Measurements from ENCODE around the gene SOS1. TPM values are rescaled to one million over a fixed set of nuclear protein-coding genes. Genes with fewer than 3 reads are reported as not detected.
"Not testable (repeated sequence)": the region's sequence is repeated elsewhere in the genome, so short reads cannot be mapped to it uniquely, and the experiment has no call there.

SOS1 gene
- total and polyA plus RNA-seq, 2 donors (not counting 1 experiment from before 2014, with no cell fraction given), result 24.9 to 27.6 TPM

DNA sequence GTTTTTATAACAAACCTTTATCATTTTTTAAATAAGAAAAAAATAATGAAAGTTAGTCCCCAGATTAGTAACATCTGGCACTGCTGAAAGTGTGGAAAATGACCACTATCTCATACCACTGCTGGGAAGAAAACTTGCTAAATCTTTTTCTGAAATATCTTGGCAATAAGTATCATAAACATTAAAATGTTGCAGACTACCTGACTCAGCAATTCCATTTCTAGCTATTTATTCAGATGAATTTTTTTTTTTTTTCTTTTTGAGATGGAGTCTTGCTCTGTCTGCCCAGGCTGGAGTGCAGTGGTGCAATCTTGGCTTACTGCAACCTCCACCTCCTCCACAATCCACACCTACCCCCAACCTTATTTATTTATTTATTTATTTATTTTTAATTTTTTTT lies 35.3 kb upstream of the SOS1 start:
- Histone ChIP-seq H4K20me1 (ENCODE audit: control insufficient read depth, extremely low read depth, insufficient read depth, low read length) (no peaks in the 10 kb centered on the region), H3K4me2 (ENCODE audit: extremely low read depth, insufficient read depth, low read length) (no peak overlapping the region), H3K4me1 (ENCODE audit: control insufficient read depth, extremely low read depth, insufficient read depth, low read length) (no peaks in the 10 kb centered on the region), H3K79me2 (ENCODE audit: control insufficient read depth, insufficient read depth, low read length) (no peaks in the 10 kb centered on the region), H2AFZ (ENCODE audit: low read length) (no peak overlapping the region), H3K36me3 (ENCODE audit: control insufficient read depth, insufficient read depth, low read length) (no peaks in the 10 kb centered on the region), H3K9ac (ENCODE audit: insufficient read depth, low read length) (no peak overlapping the region), H3K27me3 (ENCODE audit: control insufficient read depth, insufficient read depth, low read length) (no peaks in the 10 kb centered on the region), H3K4me3 (replicated peaks in 1 of 4; ENCODE audit: control extremely low read depth in 1 of 4, insufficient read depth in 1 of 4, low read depth in 3 of 4, low read length in 4 of 4) (no peak overlapping the region), H3K9me3 (ENCODE audit: control insufficient read depth, insufficient read depth, low read depth, low read length) (no peaks in the 10 kb centered on the region), H3K27ac (ENCODE audit: insufficient read depth, low read length) (no peak overlapping the region)
- TF ChIP-seq, protein P1, sequence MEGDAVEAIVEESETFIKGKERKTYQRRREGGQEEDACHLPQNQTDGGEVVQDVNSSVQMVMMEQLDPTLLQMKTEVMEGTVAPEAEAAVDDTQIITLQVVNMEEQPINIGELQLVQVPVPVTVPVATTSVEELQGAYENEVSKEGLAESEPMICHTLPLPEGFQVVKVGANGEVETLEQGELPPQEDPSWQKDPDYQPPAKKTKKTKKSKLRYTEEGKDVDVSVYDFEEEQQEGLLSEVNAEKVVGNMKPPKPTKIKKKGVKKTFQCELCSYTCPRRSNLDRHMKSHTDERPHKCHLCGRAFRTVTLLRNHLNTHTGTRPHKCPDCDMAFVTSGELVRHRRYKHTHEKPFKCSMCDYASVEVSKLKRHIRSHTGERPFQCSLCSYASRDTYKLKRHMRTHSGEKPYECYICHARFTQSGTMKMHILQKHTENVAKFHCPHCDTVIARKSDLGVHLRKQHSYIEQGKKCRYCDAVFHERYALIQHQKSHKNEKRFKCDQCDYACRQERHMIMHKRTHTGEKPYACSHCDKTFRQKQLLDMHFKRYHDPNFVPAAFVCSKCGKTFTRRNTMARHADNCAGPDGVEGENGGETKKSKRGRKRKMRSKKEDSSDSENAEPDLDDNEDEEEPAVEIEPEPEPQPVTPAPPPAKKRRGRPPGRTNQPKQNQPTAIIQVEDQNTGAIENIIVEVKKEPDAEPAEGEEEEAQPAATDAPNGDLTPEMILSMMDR (conservative IDR thresholded peaks at IDR 0.05 in 1 of 2, IDR thresholded peaks at IDR 0.05 in 1 of 2; ENCODE audit: low read depth in 1 of 2, low read length in 2 of 2), result no peak
- no peak for TF ChIP-seq EZH2 (IDR thresholded peaks at IDR 0.05; ENCODE audit: low read length, missing control alignments)
- DNase-seq (ENCODE audit: low read depth in 2 of 2), result peak in 1 of 2 donors; percentile 90

DNA sequence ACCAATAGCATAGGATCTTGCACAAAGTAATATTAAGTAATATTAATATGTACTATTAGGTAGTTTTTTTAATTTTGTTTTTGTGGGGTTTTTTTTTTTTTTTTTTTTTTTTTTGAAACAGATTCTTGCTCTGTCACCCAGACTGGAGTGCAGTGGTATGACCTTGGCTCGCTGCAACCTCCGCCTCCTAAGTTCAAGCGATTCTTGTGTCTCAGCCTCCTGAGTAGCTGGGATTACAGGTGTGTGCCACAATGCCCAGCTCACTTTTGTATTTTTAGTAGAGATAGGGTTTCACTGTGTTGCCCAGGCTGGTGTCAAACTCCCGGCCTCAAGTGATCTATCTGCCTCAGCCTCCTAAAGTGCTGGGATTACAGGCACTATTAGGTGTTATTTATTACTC lies 34.7 kb upstream of the SOS1 start:
- H3K9ac ChIP-seq (ENCODE audit: insufficient read depth, low read length); H3K79me2 ChIP-seq (ENCODE audit: control insufficient read depth, insufficient read depth, low read length); H3K4me3 ChIP-seq (replicated peaks in 1 of 4; ENCODE audit: control extremely low read depth in 1 of 4, insufficient read depth in 1 of 4, low read depth in 3 of 4, low read length in 4 of 4); H3K4me2 ChIP-seq (ENCODE audit: extremely low read depth, insufficient read depth, low read length); H3K27me3 ChIP-seq (ENCODE audit: control insufficient read depth, insufficient read depth, low read length); H3K4me1 ChIP-seq (ENCODE audit: control insufficient read depth, extremely low read depth, insufficient read depth, low read length); DNase-seq (ENCODE audit: low read depth in 2 of 2); H3K36me3 ChIP-seq (ENCODE audit: control insufficient read depth, insufficient read depth, low read length); H2AFZ ChIP-seq (ENCODE audit: low read length); H4K20me1 ChIP-seq (ENCODE audit: control insufficient read depth, extremely low read depth, insufficient read depth, low read length); H3K27ac ChIP-seq (ENCODE audit: insufficient read depth, low read length); H3K9me3 ChIP-seq (ENCODE audit: control insufficient read depth, insufficient read depth, low read depth, low read length): not testable (repeated sequence)

DNA sequence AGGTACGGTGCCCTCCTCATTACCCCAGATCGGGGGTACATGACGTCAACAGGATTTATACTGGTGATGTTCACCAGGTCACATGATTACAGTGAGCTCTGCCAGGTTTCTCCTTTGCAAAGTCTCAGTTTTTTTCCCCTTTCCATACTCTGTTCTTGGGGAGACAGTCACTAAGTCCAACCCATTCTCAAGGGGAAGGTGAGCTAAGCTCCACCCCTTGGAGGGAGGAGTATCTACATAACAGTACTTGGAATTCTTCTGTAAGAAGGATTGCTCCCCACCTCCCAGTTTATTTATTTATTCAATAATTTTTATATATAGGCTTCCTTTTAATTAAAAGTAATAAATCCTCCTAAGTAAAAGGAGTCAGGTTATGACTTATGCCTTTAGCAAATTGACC lies 34.1 kb upstream of the SOS1 start:
- no peaks in the 10 kb centered on the region for H4K20me1 ChIP-seq (ENCODE audit: control insufficient read depth, extremely low read depth, insufficient read depth, low read length)
- no peaks in the 10 kb centered on the region for H3K27me3 ChIP-seq (ENCODE audit: control insufficient read depth, insufficient read depth, low read length)
- H3K4me3 ChIP-seq (replicated peaks in 1 of 4; ENCODE audit: control extremely low read depth in 1 of 4, insufficient read depth in 1 of 4, low read depth in 3 of 4, low read length in 4 of 4), result no peak overlapping the region
- no peak overlapping the region for H2AFZ ChIP-seq (ENCODE audit: low read length)
- no peak overlapping the region for H3K27ac ChIP-seq (ENCODE audit: insufficient read depth, low read length)
- H3K79me2 ChIP-seq (ENCODE audit: control insufficient read depth, insufficient read depth, low read length), result no peaks in the 10 kb centered on the region
- no peak overlapping the region for H3K4me2 ChIP-seq (ENCODE audit: extremely low read depth, insufficient read depth, low read length)
- H3K9me3 ChIP-seq (ENCODE audit: control insufficient read depth, insufficient read depth, low read depth, low read length), result no peaks in the 10 kb centered on the region
- no peaks in the 10 kb centered on the region for H3K36me3 ChIP-seq (ENCODE audit: control insufficient read depth, insufficient read depth, low read length)
- no peak for TF ChIP-seq EZH2 (IDR thresholded peaks at IDR 0.05; ENCODE audit: low read length, missing control alignments)
- TF ChIP-seq, protein P1 (conservative IDR thresholded peaks at IDR 0.05 in 1 of 2, IDR thresholded peaks at IDR 0.05 in 1 of 2; ENCODE audit: low read depth in 1 of 2, low read length in 2 of 2), result no peak
- no peak overlapping the region for H3K9ac ChIP-seq (ENCODE audit: insufficient read depth, low read length)
- no peaks in the 10 kb centered on the region for H3K4me1 ChIP-seq (ENCODE audit: control insufficient read depth, extremely low read depth, insufficient read depth, low read length)
- DNase-seq (ENCODE audit: low read depth in 2 of 2), result no peak

Measured in fibroblast of lung (primary cell).